Activated CD4-positive, alpha-beta T cell treated with anti-CD3 and anti-CD28 coated beads, Interleukin-2, amount 50 U/mL, for 48 hours (primary cell): ENCODE data around the gene CAPNS2.
"Not testable (repeated sequence)": the region's sequence is repeated elsewhere in the genome, so short reads cannot be mapped to it uniquely, and the experiment has no call there.

Experiments used
- DNase-seq, 2 experiments: peaks; one replicate each; pipeline ENCODE4 v3.0.0-alpha.2; 2020

Gene CAPNS2

GRCh38 chr16:55569025-55569424 lies 2.5 kb downstream of the CAPNS2 start:
- no peak for DNase-seq

- no peak for DNase-seq
Observed at GRCh38 chr16:55570159-55570558, 3.7 kb downstream of the CAPNS2 start.

GRCh38 chr16:55571191-55571897 lies 4.9 kb downstream of the CAPNS2 start:
- DNase-seq: no peak

- no peak for DNase-seq
Observed at GRCh38 chr16:55572439-55572838, 6.0 kb downstream of the CAPNS2 start.

- no peak for DNase-seq
Observed at GRCh38 chr16:55574811-55575210, 8.3 kb downstream of the CAPNS2 start.

GRCh38 chr16:55575496-55575895 lies 9.0 kb downstream of the CAPNS2 start:
- DNase-seq: no peak

GRCh38 chr16:55576384-55576783 lies 9.9 kb downstream of the CAPNS2 start:
- DNase-seq: no peak

GRCh38 chr16:55577887-55578286 lies 11.4 kb downstream of the CAPNS2 start:
- no peak for DNase-seq

- no peak for DNase-seq
Observed at GRCh38 chr16:55585631-55586030, 19.1 kb downstream of the CAPNS2 start.

GRCh38 chr16:55588799-55589198 lies 22.3 kb downstream of the CAPNS2 start:
- no peak for DNase-seq

GRCh38 chr16:55592306-55592705 lies 25.8 kb downstream of the CAPNS2 start:
- DNase-seq: no peak

- no peak for DNase-seq
Observed at GRCh38 chr16:55597928-55598327, 31.4 kb downstream of the CAPNS2 start.

GRCh38 chr16:55605754-55606336 lies 39.4 kb downstream of the CAPNS2 start:
- DNase-seq: no peak

GRCh38 chr16:55613613-55614335 lies 47.3 kb downstream of the CAPNS2 start:
- no peak for DNase-seq

GRCh38 chr16:55615071-55615470 lies 48.6 kb downstream of the CAPNS2 start:
- no peak for DNase-seq

GRCh38 chr16:55615670-55616069 lies 49.2 kb downstream of the CAPNS2 start:
- not testable (repeated sequence) for DNase-seq
